GM12872 (cell line): ENCODE results near the gene PRPF6.

Experiments
- CTCF ChIP-seq: IDR thresholded peaks from 3 replicates; pipeline ENCODE4 v1.5.1; 2011; ENCODE audit warnings: low read depth, mild to moderate bottlenecking, low read length, moderate library complexity; ENCODE audit not compliant: insufficient read depth

Gene PRPF6

GRCh38 chr20:64074184-64074789, 93.4 kb downstream of the PRPF6 start:
- no peak for TF ChIP-seq CTCF

GRCh38 chr20:64074963-64075362, 94.0 kb downstream of the PRPF6 start:
- TF ChIP-seq CTCF = no peak

GRCh38 chr20:64075556-64075955, 94.6 kb downstream of the PRPF6 start:
- no peak for TF ChIP-seq CTCF

GRCh38 chr20:64076061-64076997, 95.4 kb downstream of the PRPF6 start:
- no peak for TF ChIP-seq CTCF

GRCh38 chr20:64077094-64077493, 96.2 kb downstream of the PRPF6 start:
- no peak for TF ChIP-seq CTCF

GRCh38 chr20:64077541-64077875, 96.6 kb downstream of the PRPF6 start:
- no peak for TF ChIP-seq CTCF

GRCh38 chr20:64077876-64078551, 97.1 kb downstream of the PRPF6 start:
- TF ChIP-seq CTCF = no peak
